CD4-positive, alpha-beta T cell treated with Interleukin-2 at 100 ng/mL for 4 hours (primary cell): ENCODE results near the gene MRPL58.
A peak's percentile ranks its signal among the peaks of the same experiment; 100 is the strongest.
"Not testable (repeated sequence)": the region's sequence is repeated elsewhere in the genome, so short reads cannot be mapped to it uniquely, and the experiment has no call there.

Experiments used
- DNase-seq: peaks from one replicate; pipeline ENCODE4 v3.0.0-alpha.2; 2020; ENCODE audit warnings: low spot score

MRPL58 gene

DNA sequence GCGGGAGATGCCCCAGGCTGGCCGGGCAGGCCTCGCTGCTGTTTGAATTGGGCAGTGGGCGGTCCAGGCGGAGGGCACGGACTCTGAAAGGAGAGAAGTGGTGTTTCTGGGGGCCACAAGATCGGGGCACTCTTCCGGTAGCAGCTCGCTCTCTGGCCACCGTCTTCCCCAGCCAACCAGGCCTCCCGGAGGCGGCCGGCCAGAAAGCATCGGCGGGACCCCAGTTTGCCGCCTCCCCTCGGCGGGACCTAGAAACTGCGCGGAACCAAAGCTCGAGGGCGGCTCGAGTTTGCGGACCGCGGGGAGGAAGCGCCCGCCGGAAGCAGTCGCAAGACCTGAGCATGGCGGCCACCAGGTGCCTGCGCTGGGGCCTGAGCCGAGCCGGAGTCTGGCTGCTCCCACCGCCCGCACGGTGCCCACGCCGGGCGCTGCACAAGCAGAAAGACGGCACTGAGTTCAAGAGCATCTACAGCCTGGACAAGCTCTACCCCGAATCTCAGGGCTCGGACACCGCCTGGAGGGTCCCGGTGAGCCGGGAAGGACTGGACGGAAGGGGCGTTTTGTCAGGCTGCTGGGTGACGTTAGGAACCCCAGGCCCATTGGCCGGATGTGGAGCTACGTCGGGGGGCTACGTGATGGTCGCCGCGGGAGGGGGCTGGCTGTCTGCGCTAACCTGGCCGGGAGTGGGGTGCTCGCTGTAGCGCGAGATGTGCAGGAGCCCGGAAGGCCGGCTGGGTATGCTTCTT, at the start of gene MRPL58:
Gene MRPL58, plus strand, starts transcription at position 325 of the 746 bp plus-strand sequence. Its CDS starts 17 bp downstream, at position 342.
- peak; percentile 82 for DNase-seq

DNA sequence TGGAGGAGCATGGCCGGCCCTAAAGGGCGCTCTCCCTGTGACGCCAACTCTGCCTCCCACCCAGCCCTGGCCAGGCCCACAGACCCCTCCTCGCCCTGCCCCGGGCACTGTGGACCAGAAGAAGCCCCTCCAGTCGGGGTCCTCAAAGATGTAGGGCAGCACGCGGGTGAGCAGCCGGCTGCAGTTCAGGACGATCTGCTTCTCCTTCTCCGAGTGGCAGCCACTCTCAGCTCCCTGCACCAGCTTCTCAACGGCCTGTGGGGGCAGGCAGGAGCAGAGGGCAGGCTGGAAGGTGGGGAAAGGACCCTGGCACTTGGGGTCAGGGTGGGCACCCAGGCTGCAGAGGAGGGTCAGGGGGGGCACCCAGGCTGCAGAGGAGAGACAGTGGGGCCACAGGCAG, 48.8 kb upstream of the MRPL58 start:
- DNase-seq: no peak

DNA sequence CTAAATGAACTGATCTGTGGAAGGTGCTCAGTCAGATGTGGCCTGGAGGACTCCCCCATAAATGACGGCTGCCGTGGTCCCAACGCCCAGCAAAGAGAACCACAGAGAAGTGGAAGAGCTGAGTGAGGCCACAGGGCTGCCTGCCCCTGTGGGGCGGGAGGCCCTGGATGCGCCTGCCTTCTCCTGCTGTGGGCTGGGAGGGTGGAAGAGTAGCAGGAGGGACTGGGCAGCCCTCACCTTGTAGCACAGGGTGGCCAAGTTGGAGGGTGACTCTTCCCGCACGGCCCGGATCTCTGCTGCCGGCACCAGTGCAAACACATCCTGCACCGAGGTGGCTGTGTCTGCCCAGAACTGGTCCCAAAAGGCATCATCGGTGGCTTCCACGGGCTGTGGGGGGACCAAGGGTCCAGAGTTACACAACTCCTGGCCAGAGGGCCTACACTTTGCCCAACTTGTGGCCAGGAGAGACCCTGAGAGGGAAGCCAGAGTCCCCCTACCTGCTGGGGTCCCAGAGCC, 48.2 kb upstream of the MRPL58 start:
- DNase-seq: no peak

DNA sequence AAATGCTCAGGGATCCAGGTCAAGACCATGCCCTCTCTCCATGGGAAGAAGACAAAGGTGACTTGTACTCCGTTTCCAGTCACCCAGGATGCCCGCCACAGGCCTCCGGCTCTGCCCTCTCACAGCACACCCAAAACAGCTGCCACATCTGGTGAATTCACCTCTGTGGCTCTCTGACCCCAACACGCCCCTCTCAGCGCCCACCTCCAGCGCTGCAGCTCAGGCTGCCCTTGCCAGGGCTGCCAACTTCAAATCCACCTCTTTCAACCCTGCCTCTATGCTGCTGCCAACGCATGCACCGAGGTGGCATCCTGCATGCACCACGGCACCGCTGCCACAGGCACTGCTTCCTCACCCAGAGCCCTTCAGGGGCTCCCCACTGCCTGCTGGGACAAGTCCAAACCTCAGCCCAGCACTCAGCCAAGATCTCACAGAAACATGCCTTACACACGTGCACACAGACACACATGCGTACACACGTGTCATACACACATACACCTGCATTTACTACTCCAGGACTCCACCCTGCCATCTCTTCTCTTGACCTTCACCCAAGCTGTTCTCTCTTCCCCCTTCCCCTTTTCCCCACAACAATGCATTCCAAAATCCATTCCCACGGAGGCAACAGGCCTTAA, 47.4 kb upstream of the MRPL58 start:
- no peak for DNase-seq

DNA sequence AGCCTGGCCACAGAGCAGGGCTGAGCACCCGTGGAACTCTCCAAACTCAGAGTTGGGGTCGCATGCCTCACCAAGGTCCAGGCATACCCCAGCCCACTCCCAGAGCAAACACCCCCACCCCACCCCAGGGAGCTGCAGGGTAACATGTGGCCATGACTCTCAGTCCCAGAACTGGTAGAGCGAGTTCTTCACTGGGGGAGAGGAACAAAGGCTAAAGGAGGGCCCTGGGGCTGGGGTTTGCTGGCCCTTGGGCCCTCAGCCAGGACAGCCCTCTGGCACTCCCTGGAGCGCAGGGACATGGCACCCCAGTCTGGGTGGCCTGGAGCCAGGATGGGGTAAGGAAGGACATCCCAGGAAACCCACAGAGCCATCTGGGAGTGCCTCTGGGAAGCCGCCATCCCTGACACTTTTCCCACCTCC, 44.1 kb upstream of the MRPL58 start:
- DNase-seq: no peak

DNA sequence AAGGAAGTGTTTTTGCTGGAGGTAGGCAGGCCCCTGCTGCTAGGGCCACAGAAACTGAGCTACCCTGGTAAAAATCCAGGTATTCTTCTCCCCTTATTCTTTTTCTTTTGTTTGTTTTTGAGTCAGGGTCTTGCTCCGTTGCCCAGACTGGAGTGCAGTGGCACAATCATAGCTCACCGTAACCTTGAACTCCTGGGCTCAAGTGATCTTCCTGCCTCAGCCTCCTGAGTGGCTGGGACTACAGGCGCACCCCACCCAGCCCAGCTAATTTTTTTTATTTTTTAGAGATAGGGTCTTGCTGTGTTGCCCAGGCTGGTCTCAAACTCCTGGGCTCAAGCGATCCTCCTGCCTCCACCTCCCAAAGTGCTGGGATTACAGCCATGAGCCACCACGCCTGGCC, 43.0 kb upstream of the MRPL58 start:
- DNase-seq: not testable (repeated sequence)

DNA sequence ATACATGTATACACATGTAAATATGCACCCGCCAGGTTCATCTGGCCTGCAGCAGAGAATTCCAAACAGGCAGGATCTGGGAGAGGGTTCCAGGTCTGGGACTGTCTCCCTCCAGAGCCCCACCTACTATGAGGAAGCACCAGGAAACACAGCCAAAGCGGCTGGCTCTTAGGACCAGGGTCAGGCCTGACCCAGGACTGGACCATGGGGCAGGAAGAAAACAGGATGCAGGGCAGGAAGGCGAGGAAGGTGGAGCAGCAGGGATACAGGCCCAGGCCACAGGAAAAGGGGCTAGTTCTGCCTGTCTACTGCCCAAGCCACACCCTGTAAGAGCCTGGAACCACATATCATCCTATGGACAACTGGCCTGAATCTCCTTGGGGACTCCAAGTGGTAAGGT, 42.1 kb upstream of the MRPL58 start:
- DNase-seq: no peak

DNA sequence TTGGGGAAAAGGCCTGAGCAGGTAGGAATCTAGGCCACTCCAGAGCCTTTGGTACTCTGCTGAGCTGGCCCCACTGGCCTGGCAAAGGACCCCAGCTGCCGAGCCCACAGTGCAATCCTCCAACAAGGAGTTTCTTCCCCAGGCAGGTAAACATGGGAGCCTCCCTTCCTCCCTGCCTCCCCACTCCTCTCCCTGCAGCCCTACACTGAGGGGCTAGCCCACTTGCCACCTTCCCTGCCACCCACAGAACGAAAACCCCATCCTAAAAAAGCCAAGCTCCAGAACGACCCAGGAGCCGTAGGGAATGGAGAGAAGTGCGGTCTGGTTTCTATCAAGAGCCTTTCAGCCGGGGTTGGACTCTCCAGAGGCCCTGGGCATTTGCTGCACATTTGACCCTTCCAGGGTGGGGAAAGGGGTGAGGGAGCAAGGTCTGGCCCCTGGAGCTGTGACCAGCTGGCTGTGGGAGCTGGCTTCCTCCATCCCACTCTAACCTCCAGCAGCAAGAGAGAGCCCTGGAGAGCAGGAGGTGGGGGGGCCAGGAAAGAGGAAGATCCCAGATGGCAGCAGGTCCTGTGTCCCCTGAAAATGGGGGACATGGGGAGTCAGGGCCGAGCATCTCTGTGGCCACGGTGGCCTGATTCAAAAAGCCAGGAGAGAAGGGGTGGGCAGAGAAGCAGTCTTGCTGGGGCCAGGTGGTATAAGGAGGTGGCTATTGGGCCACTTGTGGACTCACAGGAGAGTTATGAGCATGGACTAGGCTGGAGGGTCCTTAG, 41.2 kb upstream of the MRPL58 start:
- DNase-seq: no peak

DNA sequence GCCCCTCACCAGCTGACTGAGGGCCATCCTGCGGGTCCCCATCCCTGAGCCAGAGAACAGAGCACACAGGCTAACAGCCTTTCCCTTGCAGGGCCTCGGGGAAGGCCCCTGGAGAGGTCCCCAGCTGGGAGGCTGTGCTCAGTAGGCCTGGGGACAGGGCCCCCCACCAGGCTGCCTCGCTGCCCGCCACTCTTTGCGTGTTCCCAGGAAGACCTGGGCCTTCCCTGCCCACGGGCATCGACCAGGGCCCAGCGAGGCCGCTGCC, 40.7 kb upstream of the MRPL58 start:
- no peak for DNase-seq

DNA sequence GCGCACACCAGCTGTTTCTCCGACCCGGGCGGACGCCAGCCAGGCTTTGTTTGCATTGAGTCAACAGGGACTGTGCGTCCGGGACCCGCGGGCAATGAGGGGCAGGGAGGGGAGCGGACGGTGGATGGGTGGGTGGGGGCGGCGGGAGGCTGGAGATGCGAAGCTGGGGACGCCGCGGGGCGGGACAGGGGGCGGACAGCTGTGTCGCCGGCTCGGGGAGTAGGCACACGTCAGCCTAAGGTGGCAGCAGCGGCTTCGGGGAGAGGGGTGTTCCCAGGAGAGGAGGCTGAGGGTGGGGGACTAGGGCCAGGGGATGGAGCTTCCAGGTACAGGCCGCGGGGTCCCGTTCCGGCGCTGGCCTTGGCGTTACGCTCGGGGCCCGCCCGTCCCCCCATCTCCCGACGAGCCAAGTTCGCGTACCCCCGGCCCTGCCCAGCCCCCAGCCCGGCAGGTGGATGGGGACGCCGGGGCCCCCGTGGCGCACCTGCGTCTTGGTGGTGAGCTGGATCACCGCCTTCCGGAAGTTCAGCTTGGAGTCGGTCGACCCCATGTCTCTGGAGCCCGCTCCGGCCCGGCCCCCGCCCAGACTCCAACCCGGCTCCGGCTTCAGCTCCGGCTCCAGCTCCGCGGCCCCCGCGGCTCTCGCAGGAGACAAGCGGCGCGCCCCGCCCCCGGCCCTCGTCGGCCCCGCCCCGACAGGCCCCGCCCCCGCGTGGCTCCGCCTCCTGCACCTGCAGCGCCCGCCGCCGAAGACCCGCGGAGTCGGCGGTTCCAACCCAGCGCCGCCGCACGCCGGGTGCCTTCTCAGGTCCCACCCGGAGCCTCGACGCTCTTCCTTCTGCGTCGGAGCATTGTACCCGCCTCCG, 40.1 kb upstream of the MRPL58 start, which contains the start of gene HID1:
Gene HID1, minus strand, starts transcription at position 653 of the 866 bp plus-strand sequence. Its CDS starts 103 bp downstream, at position 550.
- peak; percentile 76 for DNase-seq

DNA sequence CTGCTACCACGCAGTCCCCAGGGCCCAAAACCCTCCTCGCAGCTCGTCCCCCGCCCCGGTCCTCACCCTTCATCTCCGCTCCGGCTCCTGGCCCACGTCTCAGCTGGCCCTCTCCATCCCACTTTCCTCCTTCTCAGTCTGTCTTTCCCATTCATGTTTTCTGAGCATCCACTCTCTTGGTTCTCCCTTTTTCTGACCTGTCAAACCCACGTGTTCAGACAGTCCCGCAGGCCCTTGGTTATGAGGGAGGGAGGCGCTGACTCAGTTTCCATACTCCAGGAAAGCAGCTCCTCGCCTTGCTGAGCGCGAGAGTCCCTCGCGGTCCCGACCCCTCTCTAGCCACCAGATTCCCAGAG, 39.5 kb upstream of the MRPL58 start:
- no peak for DNase-seq

DNA sequence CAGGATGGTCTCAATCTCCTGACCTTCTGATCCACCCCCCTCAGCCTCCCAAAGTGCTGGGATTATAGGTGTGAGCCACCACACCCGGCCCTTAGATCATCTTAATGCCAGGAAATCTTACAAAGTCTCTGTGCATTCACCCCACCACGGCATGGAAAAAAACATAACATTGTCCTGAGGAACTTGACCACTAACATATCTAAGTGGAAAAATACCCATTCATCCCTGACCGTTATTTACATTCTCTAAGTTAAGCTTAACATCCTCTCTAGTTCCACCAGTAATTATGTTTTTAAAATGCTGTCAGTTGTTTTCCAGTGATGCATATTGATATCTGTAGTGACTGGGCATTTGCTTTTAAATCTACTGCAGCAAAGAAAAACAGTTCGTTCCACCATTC, 36.5 kb upstream of the MRPL58 start:
- no peak for DNase-seq

DNA sequence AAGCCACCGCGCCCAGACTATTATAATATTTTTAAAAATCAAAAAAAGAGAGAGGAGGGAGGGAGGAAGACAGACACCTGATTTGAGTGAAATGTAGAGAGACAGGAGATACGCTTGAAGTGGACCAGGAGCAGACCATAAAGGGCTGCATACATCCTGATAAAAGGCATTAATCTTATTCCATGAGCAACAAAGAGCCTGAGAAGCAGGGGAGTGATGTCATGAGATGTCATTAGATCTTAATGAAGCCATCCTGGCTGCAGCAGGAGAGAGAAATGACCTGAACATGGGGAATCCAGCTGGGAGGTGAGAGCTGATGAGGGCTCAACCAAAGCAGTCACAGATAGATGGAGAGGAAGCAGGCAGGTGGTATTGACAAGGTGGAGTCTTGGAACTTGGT, 34.7 kb upstream of the MRPL58 start:
- no peak for DNase-seq

DNA sequence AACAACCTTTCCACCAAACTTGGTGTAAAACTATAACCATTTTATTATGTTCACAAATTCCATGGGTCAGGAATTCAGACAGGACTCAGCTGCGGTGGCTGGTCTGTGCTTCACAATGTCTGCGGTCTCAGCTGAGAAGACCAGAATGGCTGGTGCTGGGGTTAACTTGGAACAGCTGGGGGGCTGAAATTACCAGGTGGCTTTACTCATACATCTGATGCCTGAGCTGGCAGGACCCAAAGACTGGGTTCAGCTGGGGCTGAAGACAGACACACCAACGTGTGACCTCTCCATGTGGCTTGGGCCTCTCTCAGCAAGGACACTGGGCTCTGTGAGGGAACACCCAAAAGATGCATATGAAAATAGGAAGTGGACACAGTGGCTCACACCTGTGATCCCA, 34.2 kb upstream of the MRPL58 start:
- DNase-seq: no peak

DNA sequence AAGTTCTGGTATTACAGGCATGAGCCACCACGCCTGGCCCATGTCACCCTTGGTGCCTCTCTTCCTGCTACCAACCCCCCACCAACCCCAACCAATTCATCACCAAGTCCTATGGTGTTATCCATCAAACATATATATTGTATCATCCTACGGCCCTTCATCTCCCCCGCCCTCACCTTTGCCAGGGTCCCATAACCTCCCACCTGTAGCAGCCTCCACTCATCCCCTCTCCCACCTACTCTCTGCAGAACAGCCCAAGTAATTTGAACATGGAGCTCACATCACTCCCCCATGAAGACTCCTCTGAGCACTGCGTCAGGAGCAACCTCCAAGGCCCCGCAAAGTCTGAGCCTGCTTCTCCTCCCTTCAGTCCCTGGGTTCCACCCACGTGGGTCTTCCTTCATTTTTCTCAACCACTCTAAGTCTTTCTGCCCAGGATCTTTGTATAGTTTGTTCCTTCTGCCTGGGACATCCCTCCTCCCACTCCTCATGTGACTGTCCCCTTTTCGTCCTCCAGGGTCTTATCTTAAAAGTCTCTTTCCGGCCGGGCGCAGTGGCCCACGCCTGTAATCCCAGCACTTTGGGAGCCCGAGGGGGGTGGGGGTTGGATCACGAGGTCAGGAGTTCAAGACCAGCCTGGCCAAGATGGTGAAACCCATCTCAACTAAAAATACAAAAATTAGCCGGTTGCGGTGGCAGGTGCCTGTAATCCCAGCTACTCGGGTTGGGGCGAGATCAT, 32.9 kb upstream of the MRPL58 start:
- no peak for DNase-seq

DNA sequence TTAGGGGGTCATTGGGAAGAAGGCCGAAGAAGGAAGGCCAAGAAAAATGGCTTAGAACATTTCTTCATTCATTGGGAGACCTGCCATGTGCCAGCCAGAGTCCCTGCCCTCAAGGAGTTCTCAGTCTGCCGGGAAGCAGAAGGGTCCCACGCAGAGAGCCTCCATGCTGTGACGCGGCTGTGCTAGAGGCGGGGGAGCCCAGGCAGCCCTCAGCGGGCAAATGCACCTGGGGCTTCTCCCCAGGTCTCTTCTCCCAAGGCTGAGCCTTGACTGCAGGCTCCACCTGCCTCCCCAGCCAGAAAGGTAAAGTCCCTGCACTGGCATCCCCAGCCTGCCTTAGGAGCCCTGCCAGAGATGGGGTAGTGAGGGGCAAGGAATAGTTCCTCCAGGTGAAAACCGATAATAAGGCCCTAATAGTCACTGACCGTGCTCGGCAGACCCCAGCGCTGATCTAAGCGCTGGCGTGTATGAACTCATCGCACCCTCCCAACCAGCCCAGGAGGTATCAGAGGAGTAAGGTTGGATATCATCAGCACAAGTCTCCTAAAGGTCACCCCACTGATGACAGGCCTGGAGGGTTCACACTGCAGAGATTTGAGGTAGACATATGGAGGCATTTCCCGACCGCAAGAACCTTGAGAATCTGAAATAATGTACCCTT, 31.0 kb upstream of the MRPL58 start:
- DNase-seq: no peak

DNA sequence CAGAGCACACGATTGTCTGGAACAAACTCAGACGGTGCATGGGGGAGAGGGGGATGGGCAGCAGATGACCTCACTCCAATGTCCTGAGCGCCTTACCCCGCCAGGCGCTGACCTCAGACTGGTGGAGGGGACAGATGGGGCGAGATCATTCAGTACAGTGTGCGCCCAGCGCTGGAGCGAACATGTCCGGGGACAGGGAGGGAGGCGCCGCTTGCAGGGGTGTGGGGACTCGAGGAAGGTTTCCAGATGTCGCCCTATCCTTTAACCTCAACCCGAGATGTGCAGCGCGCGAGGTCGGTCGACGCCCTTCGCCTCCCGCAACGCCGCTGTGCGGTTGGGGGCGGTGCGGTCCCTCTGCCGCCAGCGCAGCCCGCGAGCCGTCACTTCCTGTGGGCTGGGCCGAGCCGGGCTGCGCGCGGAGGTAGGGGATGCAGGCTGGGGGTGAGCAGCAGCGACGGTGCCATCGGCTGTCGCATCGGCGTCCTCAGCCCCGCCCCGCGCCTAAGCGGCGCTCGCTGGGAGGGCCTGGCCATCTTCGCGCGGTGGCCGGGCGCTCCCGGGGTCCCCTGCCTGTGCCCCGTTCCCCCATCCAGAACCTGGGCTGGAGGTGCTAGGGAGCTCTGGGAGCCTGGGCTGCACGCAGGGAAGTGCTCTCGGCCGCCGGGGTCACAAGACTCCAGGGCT, 30.3 kb upstream of the MRPL58 start:
- DNase-seq: peak; percentile 73

DNA sequence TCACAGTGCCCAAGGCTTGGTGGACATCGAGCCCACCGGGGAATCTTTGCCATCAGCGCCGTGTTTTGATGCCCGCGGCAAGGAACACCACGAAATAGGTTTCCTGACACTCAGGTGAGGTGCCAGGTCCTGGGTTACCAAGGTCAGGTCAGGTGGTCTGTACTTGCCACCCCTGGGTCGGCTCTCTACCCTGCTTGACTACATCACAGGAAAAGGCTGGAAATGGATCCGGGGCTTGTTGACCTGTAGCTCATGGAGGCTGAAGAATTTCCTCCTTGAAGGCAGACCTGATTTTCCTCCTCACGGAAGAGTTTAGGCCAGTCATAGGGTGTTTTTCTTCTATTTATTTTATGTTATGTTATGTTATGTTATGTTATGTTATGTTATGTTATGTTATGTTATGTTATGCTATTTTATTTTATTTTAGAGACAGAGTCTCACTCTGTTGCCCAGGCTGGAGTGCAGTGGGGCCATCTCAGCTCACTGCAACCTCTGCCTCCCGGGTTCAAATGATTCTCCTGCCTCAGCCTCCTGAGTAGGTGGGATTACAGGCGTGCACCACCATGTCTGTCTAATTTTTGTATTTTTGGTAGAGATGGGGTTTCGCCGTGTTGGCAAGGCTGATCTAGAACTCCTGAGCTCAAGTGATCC, 29.7 kb upstream of the MRPL58 start:
- not testable (repeated sequence) for DNase-seq

DNA sequence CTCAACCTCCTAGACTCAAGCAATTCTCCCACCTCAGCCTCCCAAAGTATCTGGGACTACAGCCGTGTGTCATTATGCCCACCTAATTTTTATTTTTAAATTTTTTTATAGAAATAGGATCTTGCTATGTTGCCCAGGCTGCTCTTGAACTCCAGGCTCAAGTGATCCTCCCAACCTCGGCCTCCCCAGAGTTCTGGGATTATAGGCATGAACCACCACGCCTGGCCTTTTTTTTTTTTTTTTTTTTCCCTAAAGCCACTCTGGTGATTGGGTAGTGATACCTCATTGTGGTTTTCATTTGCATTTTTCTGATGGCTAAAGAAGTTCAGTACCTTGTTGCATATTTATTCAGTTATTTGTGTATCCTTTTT, 26.3 kb upstream of the MRPL58 start:
- no peak for DNase-seq

DNA sequence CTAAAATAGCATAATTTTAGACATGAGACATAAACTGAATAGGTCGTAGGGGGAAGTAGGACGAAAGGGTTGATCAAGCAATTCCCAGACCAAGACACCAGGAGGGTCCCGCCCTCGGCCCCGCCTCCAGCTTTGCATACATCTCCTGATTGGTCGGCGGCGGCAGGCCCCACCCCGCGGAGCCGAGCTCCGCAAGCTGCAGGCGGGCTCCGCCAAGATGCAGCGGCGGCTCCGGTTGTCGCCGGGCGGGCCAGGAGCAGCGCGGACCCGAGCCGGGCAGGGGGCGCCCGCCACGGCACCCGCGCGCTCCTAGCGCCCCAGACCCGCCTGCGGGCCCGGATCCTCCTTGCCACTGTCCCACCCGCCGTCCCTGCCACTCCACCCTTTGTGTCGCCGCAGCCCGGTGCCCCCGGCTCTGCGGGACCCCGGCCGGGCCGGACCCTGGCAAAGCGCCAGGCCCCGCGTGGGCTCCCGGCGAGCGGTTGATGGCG, 25.0 kb upstream of the MRPL58 start, which contains the start of gene CDR2L:
Gene CDR2L, plus strand, starts transcription at position 215 of the 491 bp plus-strand sequence. CDS start 412 bp downstream, outside the sequence.
- peak; percentile 89 for DNase-seq
